Measurements from ENCODE around the gene ZNF143. TPM values are rescaled to one million over a fixed set of nuclear protein-coding genes. Genes with fewer than 3 reads are reported as not detected.
A peak's percentile ranks its signal among the peaks of the same experiment; 100 is the strongest.
"Not testable (repeated sequence)": the region's sequence is repeated elsewhere in the genome, so short reads cannot be mapped to it uniquely, and the experiment has no call there.

ZNF143 gene
- total RNA-seq, 1 donor from 2014 or later = 41.4 TPM

DNA sequence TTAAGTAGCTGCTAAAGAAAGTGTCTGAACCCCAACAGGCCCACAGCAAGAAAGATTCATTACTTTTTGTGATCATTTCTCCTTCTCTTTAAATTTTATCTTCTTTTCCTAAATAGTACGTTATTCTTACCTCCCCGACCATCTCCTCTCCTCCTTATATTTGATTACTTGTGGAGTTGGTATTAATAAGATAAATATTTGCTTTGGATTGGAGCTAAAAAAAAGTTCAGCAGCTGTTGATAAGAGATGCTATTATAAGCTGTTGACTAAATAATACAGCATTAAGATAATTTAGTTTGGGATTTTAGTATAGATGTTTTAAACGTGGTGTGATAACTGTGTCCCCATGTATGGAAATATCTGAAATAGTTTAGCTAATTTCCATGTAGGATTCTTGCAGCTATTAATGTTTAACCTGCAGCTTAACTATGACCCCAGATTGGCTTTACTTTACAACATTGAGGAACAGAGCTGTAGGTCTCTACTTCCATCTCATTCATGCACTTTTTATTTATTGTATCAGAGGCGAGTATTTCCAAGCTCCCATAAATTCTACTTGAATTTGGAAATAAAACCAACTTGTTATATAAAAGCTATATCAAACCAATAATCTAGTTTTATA, 37.8 kb downstream of the ZNF143 start:
- no peak for DNase-seq (ENCODE audit: low spot score)

- peak; percentile 76 for DNase-seq (ENCODE audit: low spot score)
These were observed 45.9 kb downstream of the ZNF143 start for GRCh38 chr11:9506489-9507276.

DNA sequence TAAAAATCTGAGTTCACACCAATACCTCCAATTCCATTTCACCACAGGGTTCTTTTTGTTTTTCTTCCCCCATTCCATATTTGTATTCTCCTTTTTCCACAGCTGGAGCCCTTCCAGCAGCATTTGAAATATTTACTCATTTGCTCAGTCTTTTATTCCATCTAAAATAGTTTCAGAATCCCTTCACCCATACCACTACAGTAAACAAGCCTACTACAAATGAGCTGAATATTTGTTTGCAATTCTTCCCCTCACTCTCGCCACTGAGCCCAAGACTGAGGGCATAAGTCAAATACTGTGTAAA, 46.4 kb downstream of the ZNF143 start:
- no peak for DNase-seq (ENCODE audit: low spot score)

DNA sequence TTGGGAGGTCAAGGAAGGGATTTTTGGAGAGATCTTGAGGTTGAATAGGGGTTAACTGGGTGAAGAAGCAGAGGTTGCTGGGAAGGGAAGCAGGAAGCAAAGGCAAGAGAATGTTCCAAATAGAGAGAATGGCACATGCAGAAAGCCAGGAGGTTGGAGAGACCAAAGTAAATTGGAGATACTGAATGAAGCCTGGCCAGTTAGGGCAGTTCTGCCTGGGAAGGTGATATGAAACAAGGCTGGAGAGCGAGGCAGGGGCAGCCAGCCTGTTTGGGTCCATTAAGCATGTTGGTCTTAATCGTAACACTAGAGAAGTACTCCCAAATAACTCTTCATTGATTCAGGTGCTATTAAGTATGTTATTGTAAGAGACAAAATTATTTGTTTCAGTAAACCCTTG, 48.2 kb downstream of the ZNF143 start:
- no peak for DNase-seq (ENCODE audit: low spot score)

- DNase-seq (ENCODE audit: low spot score) = no peak
These were observed 51.7 kb downstream of the ZNF143 start for GRCh38 chr11:9512370-9513019.

- not testable (repeated sequence) for DNase-seq (ENCODE audit: low spot score)
These were observed 53.8 kb downstream of the ZNF143 start for GRCh38 chr11:9514576-9514975.

DNA sequence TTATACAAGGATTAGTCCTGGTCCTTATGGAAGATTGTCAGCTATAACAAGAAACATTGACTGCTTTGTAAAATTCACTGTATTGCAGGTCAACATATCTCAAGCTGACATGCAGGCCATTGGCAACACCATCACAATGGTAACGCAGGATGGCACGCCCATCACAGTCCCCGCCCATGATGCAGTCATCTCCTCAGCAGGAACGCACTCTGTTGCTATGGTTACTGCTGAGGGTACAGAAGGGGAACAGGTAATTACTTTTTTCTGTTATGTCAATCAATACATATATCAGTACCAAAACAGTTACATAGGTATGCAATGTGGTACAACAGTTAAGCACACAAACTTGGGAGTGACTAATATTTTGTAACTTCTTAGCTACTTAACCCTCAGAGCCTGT, 55.3 kb downstream of the ZNF143 start:
- no peak for DNase-seq (ENCODE audit: low spot score)

DNA sequence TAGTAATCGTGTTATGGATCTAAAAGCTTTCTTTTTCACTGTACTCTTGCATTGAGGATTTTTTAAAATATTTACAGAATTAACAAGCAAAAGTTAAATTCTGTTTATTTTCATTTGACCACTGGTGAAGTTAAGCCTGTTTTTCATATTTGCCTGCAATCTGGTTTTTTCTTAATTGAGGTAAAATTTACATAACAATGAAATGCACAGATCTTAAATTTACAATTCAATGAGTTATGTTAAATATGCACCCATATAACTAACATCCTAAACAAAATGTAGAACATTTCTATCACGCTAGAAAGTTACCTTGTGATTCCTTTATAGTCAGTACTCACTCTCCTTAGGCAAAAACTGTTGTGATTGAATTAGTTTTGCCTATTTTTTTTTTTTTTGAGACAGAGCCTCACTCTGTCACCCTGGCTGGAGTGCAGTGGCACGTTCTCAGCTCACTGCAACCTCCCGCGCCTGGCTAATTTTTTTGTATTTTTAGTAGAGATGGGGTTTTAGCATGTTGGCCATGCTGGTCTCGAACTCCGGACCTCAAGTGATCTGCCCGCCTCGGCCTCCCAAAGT, 58.1 kb downstream of the ZNF143 start:
- DNase-seq (ENCODE audit: low spot score) = no peak

DNA sequence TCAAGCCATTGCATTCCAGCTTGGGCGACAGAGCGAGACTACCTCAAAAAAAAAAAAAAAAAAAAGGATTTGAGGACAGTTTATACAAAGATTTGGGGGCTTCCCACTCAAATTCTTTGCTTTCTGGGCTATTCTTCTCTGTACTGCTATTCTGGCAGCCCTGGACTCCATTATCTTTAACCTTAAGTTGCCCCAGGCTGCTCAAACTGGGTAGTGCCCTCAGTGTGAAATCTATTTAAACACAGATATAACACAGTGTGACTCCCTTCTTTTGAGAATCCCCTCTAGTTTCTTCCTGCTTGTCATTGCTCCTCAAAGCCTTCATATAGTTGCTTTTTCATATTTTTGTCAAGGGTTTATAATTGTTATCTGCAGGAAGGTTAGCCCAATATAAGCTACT, 63.2 kb downstream of the ZNF143 start:
- DNase-seq (ENCODE audit: low spot score) = peak; percentile 17

DNA sequence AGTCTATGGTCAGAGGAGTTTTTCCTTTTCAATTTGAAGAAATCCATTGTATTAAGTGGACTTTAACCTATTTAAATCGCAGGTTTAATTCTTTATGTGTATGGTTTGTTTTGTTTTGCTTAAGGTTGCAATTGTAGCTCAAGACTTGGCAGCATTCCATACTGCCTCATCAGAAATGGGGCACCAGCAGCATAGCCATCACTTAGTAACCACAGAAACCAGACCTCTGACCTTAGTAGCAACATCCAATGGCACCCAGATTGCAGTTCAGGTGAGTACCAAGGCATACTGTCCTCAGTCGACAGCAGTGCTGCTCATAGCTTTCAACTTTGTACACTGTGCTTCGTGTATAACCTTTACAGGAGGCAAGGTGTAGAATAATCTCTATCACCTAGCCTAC, 64.3 kb downstream of the ZNF143 start:
- DNase-seq (ENCODE audit: low spot score) = no peak

DNA sequence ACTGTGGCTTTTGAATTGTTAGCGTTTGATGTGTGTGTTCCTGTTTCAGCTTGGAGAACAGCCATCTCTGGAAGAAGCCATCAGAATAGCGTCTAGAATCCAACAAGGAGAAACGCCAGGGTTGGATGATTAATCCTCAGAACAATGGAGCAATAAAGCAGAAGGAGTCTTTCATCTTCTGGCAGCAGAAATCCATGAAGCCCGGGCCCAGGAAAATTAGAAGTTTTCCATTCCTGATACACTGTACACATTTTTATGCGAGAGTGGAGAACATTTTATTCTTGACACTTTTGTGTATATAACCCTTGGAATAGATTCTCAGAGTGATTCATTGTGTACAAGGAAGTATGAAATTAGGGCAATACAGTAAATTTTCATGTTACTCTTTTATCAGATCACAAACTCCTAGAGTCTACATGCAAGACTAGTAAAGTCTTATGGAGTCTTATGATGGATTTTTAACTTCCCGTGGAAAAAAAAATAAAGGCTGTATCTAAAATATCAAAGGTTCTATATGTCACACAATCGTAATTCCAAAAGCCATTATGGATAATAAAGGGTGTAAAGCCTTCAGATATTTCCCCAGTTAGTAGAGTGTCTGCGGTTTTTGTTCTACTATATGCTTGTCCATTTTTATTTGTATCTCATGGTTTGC, 66.8 kb downstream of the ZNF143 start:
- peak; percentile 60 for DNase-seq (ENCODE audit: low spot score)

GRCh38 chr11:9528136-9528501, 67.3 kb downstream of the ZNF143 start:
- no peak for DNase-seq (ENCODE audit: low spot score)

DNA sequence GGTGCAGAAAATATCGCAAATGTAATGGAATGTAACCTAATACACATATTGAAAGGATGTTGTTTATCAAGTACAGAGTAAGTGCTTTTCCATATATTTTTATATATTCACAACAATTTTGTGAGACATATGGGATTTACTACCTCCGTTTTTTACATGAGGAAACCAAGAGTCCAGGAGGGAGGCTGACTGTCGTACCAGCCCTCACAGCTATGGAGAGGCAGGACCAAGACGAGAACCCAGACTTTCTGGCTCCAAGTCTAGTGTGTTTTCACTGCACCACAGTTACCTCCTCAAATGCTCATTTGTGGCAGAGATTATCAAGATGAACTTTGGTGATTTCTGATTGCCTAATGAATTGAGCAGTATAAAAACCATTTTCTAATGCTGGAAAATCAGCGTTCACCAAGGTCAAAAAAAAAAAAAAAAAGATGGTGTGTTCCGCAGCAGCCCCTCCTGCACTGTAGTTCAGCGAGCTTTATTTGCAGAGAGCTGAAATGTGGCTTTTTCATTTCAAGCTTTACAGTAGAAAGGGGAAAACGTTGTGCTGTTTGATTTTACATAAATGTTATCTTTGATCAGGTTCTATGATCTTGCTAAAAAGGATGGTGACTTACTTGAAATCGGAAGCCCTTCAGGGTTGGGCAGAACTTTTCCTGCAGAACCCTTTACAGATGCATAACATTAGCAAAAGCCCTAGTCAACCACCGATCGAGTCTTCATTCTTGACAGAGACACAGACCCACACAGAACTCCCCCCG, 67.9 kb downstream of the ZNF143 start:
- DNase-seq (ENCODE audit: low spot score) = peak; percentile 9

DNA sequence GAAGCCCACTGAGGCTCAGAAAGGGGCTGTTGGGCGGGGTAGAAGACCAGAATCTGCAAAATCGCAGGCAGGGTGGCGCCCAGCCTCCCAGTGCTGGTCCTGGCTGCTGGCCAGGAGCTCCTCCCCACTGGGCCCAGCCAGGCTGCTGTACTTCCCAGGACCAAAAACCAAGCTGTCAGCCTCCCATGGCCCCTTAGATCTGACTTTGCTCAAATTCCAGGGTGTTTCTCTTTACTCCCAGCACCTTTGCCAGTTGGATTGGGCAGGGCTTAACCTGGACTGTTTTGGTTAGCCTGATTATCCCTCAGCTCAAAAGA, 68.5 kb downstream of the ZNF143 start:
- DNase-seq (ENCODE audit: low spot score) = peak; percentile 62

DNA sequence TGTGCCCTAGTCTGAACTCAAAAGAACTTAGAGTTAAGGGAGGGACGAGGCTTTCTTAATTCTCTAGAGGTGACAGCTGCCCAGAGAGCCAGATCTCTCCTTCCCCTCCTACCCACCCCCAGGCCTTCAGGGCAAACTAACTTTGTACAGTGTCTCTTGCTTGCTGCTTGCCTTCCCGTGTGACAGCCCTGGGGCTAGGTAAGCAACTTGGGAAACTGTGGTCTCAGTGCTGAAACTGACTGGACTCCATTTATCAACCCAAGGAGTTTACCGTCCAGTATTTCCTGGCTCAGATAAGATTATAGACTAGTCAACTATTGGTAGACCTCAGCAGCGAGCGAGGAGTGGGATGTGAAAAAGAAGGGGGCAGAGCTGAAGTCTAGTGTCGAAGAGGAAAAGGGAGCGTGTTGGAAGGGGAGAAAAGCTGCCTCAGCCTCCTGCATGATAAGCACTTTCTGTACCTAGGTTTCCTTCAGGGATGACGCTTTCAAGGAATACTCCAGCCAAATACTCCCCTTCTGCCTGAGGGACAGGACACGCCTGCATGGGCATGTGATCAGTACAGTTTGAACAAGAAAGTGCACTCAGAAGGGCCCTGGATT, 69.3 kb downstream of the ZNF143 start:
- peak; percentile 41 for DNase-seq (ENCODE audit: low spot score)

GRCh38 chr11:9530901-9531625, 70.3 kb downstream of the ZNF143 start:
- no peak for DNase-seq (ENCODE audit: low spot score)

DNA sequence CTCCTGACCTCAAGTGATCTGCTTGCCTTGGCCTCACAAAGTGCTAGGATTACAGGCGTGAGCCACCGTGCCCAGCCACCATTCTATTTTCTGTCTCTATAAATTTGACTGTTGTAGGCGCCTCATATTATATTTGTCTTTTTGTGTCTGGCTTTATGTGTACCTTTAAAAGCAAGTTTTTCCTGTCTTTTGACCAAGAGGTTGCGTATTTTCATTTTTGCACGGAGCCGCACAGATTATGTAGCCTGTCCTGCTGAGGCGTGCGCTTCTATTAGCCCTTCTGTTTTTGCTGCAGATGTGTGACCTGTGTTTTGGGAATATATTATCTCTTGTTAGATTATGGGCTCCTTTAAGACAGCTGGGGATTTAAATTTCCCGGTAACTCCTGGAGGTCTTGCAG, 72.2 kb downstream of the ZNF143 start:
- DNase-seq (ENCODE audit: low spot score) = no peak

GRCh38 chr11:9533736-9534473, 73.1 kb downstream of the ZNF143 start:
- DNase-seq (ENCODE audit: low spot score) = no peak

- peak; percentile 24 for DNase-seq (ENCODE audit: low spot score)
These were observed 74.5 kb downstream of the ZNF143 start for GRCh38 chr11:9535189-9535781.
